HepG2 (cell line): Measurements from ENCODE around the gene LPO. TPM values are rescaled to one million over a fixed set of nuclear protein-coding genes. Genes with fewer than 3 reads are reported as not detected.

Source experiments
- AHR ChIP-seq: IDR thresholded peaks from 2 replicates; pipeline ENCODE4 v1.6.1; 2018; ENCODE audit warnings: missing genetic modification reagents, missing compliant biosample characterization
- EZH2 ChIP-seq: conservative IDR thresholded peaks from 2 replicates; pipeline ENCODE4 v1.6.1; 2012; ENCODE audit warnings: mild to moderate bottlenecking, low read depth, low read length, moderate library complexity
- GABPB1 ChIP-seq: IDR thresholded peaks from 2 replicates; pipeline ENCODE4 v1.6.1; 2016; ENCODE audit warnings: mild to moderate bottlenecking, missing genetic modification reagents, moderate library complexity, missing compliant biosample characterization
- HDAC1 ChIP-seq: sonication (generic); formaldehyde crosslinking; IDR thresholded peaks from 2 replicates; pipeline ENCODE4 v1.5.1; 2020; ENCODE audit warnings: mild to moderate bottlenecking, missing genetic modification reagents
- JARID2 ChIP-seq: sonication (generic); formaldehyde crosslinking; IDR thresholded peaks from 2 replicates; pipeline ENCODE4 v1.8.1; 2023; ENCODE audit warnings: missing genetic modification reagents, inconsistent platforms; ENCODE audit not compliant: insufficient replicate concordance
- MEF2D ChIP-seq: sonication (generic); formaldehyde crosslinking; IDR thresholded peaks from 2 replicates; pipeline ENCODE4 v1.5.1; 2020; ENCODE audit warnings: mild to moderate bottlenecking, missing genetic modification reagents
- NR2F1 ChIP-seq, 2 experiments: fragments of 450-650 bp in 1 of 2; formaldehyde crosslinking in 1 of 2; IDR thresholded peaks; 2 replicates each; pipeline versions ENCODE4 v1.5.0 to v1.6.1; 2016 to 2020; ENCODE audit warnings: mild to moderate bottlenecking in 1 of 2, missing compliant biosample characterization in 1 of 2, missing genetic modification reagents in 1 of 2, moderate library complexity in 1 of 2
- RXRA ChIP-seq: sonication (generic); formaldehyde crosslinking; IDR thresholded peaks from 2 replicates; pipeline ENCODE4 v1.5.1; 2020; ENCODE audit warnings: missing genetic modification reagents
- SAP130 ChIP-seq: IDR thresholded peaks from 2 replicates; pipeline ENCODE4 v1.6.1; 2016; ENCODE audit warnings: low read depth
- SIN3A ChIP-seq: IDR thresholded peaks from 2 replicates; pipeline ENCODE4 v1.6.1; 2011; ENCODE audit warnings: low read depth, mild to moderate bottlenecking, control low read depth, low read length, borderline replicate concordance
- ZNF501 ChIP-seq: sonication (generic); formaldehyde crosslinking; IDR thresholded peaks from 2 replicates; pipeline ENCODE4 v1.5.1; 2020; ENCODE audit warnings: mild to moderate bottlenecking, moderate library complexity, missing genetic modification reagents
- polyA plus RNA-seq, 8 experiments: library from polyadenylated mRNA; depleted of rRNA in 3 of 8; stranded (reverse) in 7 of 8; unstranded in 1 of 8; fragments of >200 nt; fragmentation: Illumina TruSeq in 4 of 8; extraction: Trizol in 4 of 8; gene quantifications; 2 replicates each; pipeline versions ENCODE4 v1.2.1 to v1.2.3, GENCODE V29; 2011 to 2016; ENCODE audit warnings: low read depth in 4 of 8, missing spikeins in 1 of 8, mixed read lengths in 1 of 8; ENCODE audit not compliant: insufficient read depth in 1 of 8
- total RNA-seq, 5 experiments: library from RNA; depleted of rRNA; stranded (reverse); fragments of >200 nt; fragmentation: Illumina TruSeq; extraction: Trizol; gene quantifications; 2 replicates each; pipeline ENCODE4 v1.2.3, GENCODE V29; 2016; ENCODE audit warnings: low read depth in 1 of 5
- TF ChIP-seq, protein P1 (sequence below): sonication (generic); formaldehyde crosslinking; IDR thresholded peaks from 2 replicates; pipeline ENCODE4 v1.4.0; 2020; ENCODE audit warnings: mild to moderate bottlenecking, missing genetic modification reagents
- TF ChIP-seq, protein P2 (sequence below): sonication (generic); formaldehyde crosslinking; IDR thresholded peaks from 2 replicates; pipeline ENCODE4 v1.4.0; 2020; ENCODE audit warnings: missing genetic modification reagents, mild to moderate bottlenecking, borderline replicate concordance
- TF ChIP-seq, protein P3 (sequence below), 2 experiments: sonication (generic) in 1 of 2; formaldehyde crosslinking in 1 of 2; IDR thresholded peaks; 2 replicates each; pipeline versions ENCODE4 v1.5.1 to v1.6.1; 2011 to 2020; ENCODE audit warnings: borderline replicate concordance in 1 of 2, low read depth in 1 of 2, low read length in 1 of 2, mild to moderate bottlenecking in 1 of 2, missing genetic modification reagents in 1 of 2, moderate library complexity in 1 of 2

The LPO gene
- total and polyA plus RNA-seq, 2 of the 13 experiments (the other 11 are each of a cell fraction or from before 2014, with no cell fraction given) = not detected

DNA sequence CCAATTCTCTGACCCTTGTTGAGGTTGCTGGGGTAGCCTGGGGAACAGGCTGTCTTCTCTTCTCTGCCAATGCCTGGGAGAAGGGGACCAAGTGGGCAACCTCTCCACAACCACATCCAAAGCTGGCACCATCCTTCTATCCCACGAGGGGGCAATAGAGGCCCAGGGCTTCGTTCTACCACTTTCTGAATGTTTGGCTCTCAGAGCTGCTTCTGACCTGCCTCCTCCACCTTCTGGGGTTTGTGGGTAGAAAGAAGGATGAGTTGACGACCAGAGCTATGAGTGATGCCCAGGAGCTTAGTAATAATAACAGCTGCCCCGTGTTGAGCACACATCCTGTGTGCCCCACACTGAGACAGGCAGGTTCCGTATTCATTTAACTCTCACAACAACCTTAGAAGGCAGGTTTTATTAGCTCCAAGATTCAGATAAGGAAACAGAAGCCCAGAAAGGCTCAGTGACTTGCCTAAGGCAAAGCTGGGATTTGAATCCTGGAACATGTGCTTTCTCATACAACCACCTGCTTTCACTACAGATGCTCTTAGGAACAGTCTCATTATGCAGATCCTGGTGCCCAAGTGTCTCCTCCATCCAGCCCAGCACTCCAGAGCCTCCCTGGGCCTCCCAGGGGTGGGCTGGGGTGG is 79.2 kb downstream of the LPO start (continued):
- TF ChIP-seq SAP130 (CRISPR knock-in tag) (peak; percentile 29; the same call in 1 of the 2 replicates), ZNF501 (CRISPR knock-in tag) (0 out of 2 replicates have a peak, but pooled peaks have one; percentile 39), RXRA (CRISPR knock-in tag) (peak; percentile 21; the same call in 1 of the 2 replicates), AHR (CRISPR knock-in tag) (no peak), JARID2 (CRISPR knock-in tag) (no peak), HDAC1 (CRISPR knock-in tag) (no peak), MEF2D (CRISPR knock-in tag) (no peak), EZH2 (no peak), SIN3A (no peak), NR2F1 (CRISPR knock-in tag; IDR thresholded peaks at IDR 0.05) (no peak), GABPB1 (CRISPR knock-in tag) (peak; percentile 23; the same call in 1 of the 2 replicates)
- TF ChIP-seq, protein P1, sequence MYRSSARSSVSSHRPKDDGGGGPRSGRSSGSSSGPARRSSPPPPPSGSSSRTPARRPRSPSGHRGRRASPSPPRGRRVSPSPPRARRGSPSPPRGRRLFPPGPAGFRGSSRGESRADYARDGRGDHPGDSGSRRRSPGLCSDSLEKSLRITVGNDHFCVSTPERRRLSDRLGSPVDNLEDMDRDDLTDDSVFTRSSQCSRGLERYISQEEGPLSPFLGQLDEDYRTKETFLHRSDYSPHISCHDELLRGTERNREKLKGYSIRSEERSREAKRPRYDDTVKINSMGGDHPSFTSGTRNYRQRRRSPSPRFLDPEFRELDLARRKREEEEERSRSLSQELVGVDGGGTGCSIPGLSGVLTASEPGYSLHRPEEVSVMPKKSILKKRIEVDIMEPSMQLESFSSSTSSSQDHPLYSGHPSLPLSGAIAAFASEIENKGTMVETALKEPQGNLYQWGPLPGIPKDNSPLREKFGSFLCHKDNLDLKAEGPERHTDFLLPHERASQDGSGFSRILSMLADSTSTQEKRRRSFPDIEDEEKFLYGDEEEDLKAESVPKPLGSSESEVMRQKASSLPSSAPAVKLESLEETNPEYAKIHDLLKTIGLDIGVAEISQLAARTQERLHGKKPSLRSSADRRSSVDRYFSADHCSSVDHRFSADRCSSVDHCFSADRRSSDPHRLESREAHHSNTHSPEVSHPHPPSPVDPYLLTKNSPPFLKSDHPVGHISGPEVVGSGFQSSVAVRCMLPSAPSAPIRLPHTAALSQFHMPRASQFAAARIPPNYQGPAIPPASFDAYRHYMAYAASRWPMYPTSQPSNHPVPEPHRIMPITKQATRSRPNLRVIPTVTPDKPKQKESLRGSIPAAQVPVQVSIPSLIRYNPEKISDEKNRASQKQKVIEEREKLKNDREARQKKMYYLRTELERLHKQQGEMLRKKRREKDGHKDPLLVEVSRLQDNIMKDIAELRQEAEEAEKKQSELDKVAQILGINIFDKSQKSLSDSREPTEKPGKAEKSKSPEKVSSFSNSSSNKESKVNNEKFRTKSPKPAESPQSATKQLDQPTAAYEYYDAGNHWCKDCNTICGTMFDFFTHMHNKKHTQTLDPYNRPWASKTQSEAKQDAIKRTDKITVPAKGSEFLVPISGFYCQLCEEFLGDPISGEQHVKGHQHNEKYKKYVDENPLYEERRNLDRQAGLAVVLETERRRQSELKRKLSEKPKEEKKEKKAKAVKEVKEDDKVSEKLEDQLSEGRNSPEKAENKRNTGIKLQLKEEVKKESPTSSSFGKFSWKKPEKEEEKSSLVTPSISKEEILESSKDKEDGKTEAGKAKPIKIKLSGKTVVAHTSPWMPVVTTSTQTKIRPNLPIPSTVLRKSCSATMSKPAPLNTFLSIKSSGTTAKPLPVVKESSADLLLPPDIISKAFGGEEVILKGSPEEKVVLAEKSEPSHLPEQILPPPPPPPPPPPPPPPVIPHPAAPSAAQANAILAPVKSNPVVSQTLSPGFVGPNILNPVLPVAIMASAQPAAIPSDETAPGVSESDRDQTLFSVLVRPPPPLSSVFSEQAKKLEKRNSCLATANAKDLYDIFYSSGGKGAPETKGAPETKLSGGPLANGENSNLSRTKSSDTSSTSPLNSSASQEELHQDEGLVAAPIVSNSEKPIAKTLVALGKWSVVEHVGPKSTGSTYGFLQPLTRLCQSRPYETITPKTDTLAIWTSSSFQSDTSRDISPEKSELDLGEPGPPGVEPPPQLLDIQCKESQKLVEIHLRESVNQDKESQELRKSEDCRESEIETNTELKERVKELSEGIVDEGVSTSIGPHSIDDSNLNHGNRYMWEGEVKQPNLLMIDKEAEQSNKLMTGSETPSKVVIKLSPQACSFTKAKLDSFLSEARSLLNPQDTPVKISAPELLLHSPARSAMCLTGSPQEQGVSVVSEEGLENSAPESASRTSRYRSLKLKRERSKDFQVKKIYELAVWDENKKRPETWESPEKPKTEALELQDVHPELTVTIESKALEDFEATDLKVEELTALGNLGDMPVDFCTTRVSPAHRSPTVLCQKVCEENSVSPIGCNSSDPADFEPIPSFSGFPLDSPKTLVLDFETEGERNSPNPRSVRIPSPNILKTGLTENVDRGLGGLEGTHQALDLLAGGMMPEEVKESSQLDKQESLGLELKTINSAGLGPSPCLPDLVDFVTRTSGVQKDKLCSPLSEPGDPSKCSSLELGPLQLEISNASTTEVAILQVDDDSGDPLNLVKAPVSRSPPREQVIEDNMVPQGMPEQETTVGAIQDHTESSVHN (CRISPR knock-in tag) = no peak
- TF ChIP-seq, protein P2, sequence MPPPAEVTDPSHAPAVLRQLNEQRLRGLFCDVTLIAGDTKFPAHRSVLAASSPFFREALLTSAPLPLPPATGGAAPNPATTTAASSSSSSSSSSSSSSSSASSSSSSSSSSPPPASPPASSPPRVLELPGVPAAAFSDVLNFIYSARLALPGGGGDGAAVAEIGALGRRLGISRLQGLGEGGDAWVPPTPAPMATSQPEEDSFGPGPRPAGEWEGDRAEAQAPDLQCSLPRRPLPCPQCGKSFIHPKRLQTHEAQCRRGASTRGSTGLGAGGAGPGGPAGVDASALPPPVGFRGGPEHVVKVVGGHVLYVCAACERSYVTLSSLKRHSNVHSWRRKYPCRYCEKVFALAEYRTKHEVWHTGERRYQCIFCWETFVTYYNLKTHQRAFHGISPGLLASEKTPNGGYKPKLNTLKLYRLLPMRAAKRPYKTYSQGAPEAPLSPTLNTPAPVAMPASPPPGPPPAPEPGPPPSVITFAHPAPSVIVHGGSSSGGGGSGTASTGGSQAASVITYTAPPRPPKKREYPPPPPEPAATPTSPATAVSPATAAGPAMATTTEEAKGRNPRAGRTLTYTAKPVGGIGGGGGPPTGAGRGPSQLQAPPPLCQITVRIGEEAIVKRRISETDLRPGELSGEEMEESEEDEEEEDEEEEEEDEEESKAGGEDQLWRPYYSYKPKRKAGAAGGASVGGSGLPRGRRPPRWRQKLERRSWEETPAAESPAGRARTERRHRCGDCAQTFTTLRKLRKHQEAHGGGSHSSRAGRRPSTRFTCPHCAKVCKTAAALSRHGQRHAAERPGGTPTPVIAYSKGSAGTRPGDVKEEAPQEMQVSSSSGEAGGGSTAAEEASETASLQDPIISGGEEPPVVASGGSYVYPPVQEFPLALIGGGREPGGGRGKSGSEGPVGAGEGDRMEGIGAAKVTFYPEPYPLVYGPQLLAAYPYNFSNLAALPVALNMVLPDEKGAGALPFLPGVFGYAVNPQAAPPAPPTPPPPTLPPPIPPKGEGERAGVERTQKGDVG = no peak
- TF ChIP-seq, protein P3, sequence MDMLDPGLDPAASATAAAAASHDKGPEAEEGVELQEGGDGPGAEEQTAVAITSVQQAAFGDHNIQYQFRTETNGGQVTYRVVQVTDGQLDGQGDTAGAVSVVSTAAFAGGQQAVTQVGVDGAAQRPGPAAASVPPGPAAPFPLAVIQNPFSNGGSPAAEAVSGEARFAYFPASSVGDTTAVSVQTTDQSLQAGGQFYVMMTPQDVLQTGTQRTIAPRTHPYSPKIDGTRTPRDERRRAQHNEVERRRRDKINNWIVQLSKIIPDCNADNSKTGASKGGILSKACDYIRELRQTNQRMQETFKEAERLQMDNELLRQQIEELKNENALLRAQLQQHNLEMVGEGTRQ (IDR thresholded peaks at IDR 0.05; ENCODE audit: low read depth, low read length) = 0 out of 2 replicates have a peak, but pooled peaks have one; percentile 17
- TF ChIP-seq, protein P3 (CRISPR knock-in tag; IDR thresholded peaks at IDR 0.05; ENCODE audit: borderline replicate concordance) = no peak
